K562 (cell line): Measurements from ENCODE around the gene CDKN2C. TPM values are rescaled to one million over a fixed set of nuclear protein-coding genes. Genes with fewer than 3 reads are reported as not detected.

Source experiments
- BCOR ChIP-seq: fragments of 450-650 bp; IDR thresholded peaks from 2 replicates; pipeline ENCODE4 v1.6.1; 2016
- FOSL1 ChIP-seq: fragments of 200-800 bp; sonication (Bioruptor generic); conservative IDR thresholded peaks from 2 replicates; pipeline ENCODE4 v1.6.1; 2016; ENCODE audit warnings: missing genetic modification characterization, missing compliant biosample characterization
- HDAC2 ChIP-seq: fragments of 450-650 bp; IDR thresholded peaks from 2 replicates; pipeline ENCODE4 v1.6.1; 2016; ENCODE audit warnings: mild to moderate bottlenecking
- HLTF ChIP-seq: fragments of 450-650 bp; IDR thresholded peaks from 2 replicates; pipeline ENCODE4 v1.6.1; 2016
- HMBOX1 ChIP-seq: sonication (generic); IDR thresholded peaks from 2 replicates; pipeline ENCODE4 v1.6.1; 2016
- MTA2 ChIP-seq: fragments of 450-650 bp; IDR thresholded peaks from 2 replicates; pipeline ENCODE4 v1.6.1; 2016; ENCODE audit warnings: low read depth
- SIN3A ChIP-seq, 2 experiments: fragments of 150-350 bp in 1 of 2; IDR thresholded peaks; 2 replicates each; pipeline ENCODE4 v1.6.1; 2011 to 2016; ENCODE audit warnings: borderline replicate concordance in 2 of 2, low read depth in 2 of 2, low read length in 2 of 2, mild to moderate bottlenecking in 2 of 2, moderate library complexity in 2 of 2; ENCODE audit not compliant: control insufficient read depth in 1 of 2
- SIX5 ChIP-seq, 2 experiments: IDR thresholded peaks; 2 replicates each; pipeline ENCODE4 v1.6.1; 2011; ENCODE audit warnings: low read length in 2 of 2, borderline replicate concordance in 1 of 2, low read depth in 1 of 2, mild to moderate bottlenecking in 1 of 2, moderate library complexity in 1 of 2; ENCODE audit not compliant: insufficient read depth in 1 of 2
- TEAD1 ChIP-seq, 2 experiments: fragments of 450-650 bp in 1 of 2; sonication (generic) in 1 of 2; formaldehyde crosslinking; IDR thresholded peaks; 2 replicates each; pipeline versions ENCODE4 v1.4.0 to v1.8.0; 2020 to 2022; ENCODE audit warnings: mild to moderate bottlenecking in 2 of 2, missing genetic modification reagents in 1 of 2
- USF1 ChIP-seq: sonication (generic); formaldehyde crosslinking; IDR thresholded peaks from 2 replicates; pipeline ENCODE4 v1.9.0; 2022; ENCODE audit warnings: mild to moderate bottlenecking, missing genetic modification reagents
- polyA plus RNA-seq, 8 experiments: library from polyadenylated mRNA; depleted of rRNA in 4 of 8; stranded (reverse) in 5 of 8; unstranded in 3 of 8; fragments of >200 nt; fragmentation: Nextera tagmentation in 2 of 8; fragmentation: Illumina TruSeq in 1 of 8; extraction: Ambion mirVana in 2 of 8; extraction: Trizol in 1 of 8; gene quantifications; 2 replicates each; pipeline versions ENCODE4 v1.2.1 to v1.2.3, GENCODE V29; 2011 to 2014; ENCODE audit warnings: inconsistent platforms in 1 of 8, missing spikeins in 1 of 8
- total RNA-seq, 7 experiments: library from RNA; depleted of rRNA in 6 of 7; stranded (reverse); fragments of >200 nt in 6 of 7; fragmentation: Illumina TruSeq in 2 of 7; extraction: Trizol in 2 of 7; gene quantifications; 2 replicates each; pipeline versions ENCODE4 v1.2.1 to v1.2.3, GENCODE V29; 2011 to 2021; ENCODE audit warnings: low replicate concordance in 1 of 7
- TF ChIP-seq, protein P1 (sequence below): fragments of 200-600 bp; sonication (generic); IDR thresholded peaks from one replicate; pipeline ENCODE4 v1.6.1; 2012; ENCODE audit warnings: mild to moderate bottlenecking, low read depth, low read length, inconsistent platforms

CDKN2C gene
- total and polyA plus RNA-seq, 9 of the 15 experiments (the other 6 are each of a cell fraction or from before 2014, with no cell fraction given), result 11.9 to 74.3 (median 45.9) TPM

DNA sequence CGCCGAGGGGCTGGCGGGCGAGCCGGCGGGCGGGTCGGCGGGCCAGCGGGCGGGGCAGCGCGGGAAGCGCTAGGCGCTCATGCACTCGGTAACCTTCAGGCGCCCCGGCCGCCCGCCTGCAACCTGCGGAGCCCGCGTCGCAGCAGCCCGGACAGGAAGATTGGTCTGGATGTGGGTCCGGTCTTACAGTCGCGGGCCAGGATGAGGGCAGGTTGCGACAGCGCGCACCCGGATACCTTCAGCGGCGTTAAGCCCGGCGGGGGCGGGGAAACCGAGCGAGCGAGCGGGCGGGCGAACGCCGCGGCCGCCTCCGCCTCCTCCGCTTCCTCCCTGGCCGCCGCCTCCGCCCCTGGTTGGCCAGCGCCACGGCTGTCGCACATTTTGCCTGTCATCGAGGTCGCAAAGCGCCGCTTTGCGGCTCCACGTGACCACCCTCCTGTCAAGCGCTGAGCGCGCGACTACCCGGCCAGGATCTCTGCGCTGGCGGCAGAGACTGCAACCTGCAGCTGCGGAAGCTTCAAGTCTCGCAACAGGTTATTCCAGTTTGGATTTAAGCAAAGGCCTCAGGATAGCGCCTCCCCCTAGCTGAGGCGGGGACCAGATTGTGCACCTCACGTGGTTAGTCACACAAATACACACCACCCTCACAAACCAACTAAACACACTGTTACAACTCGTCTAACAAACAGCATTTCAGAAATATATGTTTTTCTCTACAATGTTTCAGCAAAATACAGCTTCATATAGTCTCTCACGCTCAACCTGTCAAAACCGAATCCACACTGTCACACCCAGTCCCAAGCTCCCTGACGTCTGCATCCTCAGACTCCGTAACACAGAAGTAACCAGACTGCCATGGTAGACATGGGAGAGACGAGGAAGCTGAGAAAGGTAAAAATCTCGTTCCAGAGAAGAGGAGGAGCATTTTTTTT is 9.9 kb upstream of the CDKN2C start, which contains the start of gene FAF1 (continued):
- 0 out of 2 replicates have a peak, but pooled peaks have one; percentile 11 for TF ChIP-seq HLTF
- TF ChIP-seq BCOR, result no peak
- peak; percentile 93 to 99 for TF ChIP-seq SIN3A (IDR thresholded peaks at IDR 0.05; ENCODE audit: borderline replicate concordance in 2 of 2, control insufficient read depth in 1 of 2, low read depth in 2 of 2, low read length in 2 of 2)
- TF ChIP-seq, protein P1, sequence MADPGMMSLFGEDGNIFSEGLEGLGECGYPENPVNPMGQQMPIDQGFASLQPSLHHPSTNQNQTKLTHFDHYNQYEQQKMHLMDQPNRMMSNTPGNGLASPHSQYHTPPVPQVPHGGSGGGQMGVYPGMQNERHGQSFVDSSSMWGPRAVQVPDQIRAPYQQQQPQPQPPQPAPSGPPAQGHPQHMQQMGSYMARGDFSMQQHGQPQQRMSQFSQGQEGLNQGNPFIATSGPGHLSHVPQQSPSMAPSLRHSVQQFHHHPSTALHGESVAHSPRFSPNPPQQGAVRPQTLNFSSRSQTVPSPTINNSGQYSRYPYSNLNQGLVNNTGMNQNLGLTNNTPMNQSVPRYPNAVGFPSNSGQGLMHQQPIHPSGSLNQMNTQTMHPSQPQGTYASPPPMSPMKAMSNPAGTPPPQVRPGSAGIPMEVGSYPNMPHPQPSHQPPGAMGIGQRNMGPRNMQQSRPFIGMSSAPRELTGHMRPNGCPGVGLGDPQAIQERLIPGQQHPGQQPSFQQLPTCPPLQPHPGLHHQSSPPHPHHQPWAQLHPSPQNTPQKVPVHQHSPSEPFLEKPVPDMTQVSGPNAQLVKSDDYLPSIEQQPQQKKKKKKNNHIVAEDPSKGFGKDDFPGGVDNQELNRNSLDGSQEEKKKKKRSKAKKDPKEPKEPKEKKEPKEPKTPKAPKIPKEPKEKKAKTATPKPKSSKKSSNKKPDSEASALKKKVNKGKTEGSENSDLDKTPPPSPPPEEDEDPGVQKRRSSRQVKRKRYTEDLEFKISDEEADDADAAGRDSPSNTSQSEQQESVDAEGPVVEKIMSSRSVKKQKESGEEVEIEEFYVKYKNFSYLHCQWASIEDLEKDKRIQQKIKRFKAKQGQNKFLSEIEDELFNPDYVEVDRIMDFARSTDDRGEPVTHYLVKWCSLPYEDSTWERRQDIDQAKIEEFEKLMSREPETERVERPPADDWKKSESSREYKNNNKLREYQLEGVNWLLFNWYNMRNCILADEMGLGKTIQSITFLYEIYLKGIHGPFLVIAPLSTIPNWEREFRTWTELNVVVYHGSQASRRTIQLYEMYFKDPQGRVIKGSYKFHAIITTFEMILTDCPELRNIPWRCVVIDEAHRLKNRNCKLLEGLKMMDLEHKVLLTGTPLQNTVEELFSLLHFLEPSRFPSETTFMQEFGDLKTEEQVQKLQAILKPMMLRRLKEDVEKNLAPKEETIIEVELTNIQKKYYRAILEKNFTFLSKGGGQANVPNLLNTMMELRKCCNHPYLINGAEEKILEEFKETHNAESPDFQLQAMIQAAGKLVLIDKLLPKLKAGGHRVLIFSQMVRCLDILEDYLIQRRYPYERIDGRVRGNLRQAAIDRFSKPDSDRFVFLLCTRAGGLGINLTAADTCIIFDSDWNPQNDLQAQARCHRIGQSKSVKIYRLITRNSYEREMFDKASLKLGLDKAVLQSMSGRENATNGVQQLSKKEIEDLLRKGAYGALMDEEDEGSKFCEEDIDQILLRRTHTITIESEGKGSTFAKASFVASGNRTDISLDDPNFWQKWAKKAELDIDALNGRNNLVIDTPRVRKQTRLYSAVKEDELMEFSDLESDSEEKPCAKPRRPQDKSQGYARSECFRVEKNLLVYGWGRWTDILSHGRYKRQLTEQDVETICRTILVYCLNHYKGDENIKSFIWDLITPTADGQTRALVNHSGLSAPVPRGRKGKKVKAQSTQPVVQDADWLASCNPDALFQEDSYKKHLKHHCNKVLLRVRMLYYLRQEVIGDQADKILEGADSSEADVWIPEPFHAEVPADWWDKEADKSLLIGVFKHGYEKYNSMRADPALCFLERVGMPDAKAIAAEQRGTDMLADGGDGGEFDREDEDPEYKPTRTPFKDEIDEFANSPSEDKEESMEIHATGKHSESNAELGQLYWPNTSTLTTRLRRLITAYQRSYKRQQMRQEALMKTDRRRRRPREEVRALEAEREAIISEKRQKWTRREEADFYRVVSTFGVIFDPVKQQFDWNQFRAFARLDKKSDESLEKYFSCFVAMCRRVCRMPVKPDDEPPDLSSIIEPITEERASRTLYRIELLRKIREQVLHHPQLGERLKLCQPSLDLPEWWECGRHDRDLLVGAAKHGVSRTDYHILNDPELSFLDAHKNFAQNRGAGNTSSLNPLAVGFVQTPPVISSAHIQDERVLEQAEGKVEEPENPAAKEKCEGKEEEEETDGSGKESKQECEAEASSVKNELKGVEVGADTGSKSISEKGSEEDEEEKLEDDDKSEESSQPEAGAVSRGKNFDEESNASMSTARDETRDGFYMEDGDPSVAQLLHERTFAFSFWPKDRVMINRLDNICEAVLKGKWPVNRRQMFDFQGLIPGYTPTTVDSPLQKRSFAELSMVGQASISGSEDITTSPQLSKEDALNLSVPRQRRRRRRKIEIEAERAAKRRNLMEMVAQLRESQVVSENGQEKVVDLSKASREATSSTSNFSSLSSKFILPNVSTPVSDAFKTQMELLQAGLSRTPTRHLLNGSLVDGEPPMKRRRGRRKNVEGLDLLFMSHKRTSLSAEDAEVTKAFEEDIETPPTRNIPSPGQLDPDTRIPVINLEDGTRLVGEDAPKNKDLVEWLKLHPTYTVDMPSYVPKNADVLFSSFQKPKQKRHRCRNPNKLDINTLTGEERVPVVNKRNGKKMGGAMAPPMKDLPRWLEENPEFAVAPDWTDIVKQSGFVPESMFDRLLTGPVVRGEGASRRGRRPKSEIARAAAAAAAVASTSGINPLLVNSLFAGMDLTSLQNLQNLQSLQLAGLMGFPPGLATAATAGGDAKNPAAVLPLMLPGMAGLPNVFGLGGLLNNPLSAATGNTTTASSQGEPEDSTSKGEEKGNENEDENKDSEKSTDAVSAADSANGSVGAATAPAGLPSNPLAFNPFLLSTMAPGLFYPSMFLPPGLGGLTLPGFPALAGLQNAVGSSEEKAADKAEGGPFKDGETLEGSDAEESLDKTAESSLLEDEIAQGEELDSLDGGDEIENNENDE, result no peak
- peak; percentile 100 for TF ChIP-seq USF1 (CRISPR knock-in tag)
- peak in 1 of 2 experiments; percentile 28; a peak in 2 of 4 replicates for TF ChIP-seq TEAD1 (CRISPR knock-in tag; IDR thresholded peaks at IDR 0.05)
- TF ChIP-seq SIX5 (IDR thresholded peaks at IDR 0.05; ENCODE audit: borderline replicate concordance in 1 of 2, insufficient read depth in 1 of 2, low read depth in 1 of 2, low read length in 2 of 2), result peak; percentile 27 to 40; a peak in 1 of 4 replicates
- peak; percentile 30; the same call in 1 of the 2 replicates for TF ChIP-seq FOSL1 (tag)
- peak; percentile 80 for TF ChIP-seq HMBOX1
- TF ChIP-seq HDAC2, result peak; percentile 92
- TF ChIP-seq MTA2, result no peak
